C4-2B (cell line): ENCODE measurements around the gene FREM1.

Experiments used
- ZFX ChIP-seq: fragments of 450-650 bp; IDR thresholded peaks from 2 replicates; pipeline ENCODE4 v1.6.1; 2017
- TF ChIP-seq, protein P1 (sequence below): fragments of 450-650 bp; conservative IDR thresholded peaks from 2 replicates; pipeline ENCODE4 v1.5.1; 2017; ENCODE audit warnings: mild to moderate bottlenecking

DNA sequence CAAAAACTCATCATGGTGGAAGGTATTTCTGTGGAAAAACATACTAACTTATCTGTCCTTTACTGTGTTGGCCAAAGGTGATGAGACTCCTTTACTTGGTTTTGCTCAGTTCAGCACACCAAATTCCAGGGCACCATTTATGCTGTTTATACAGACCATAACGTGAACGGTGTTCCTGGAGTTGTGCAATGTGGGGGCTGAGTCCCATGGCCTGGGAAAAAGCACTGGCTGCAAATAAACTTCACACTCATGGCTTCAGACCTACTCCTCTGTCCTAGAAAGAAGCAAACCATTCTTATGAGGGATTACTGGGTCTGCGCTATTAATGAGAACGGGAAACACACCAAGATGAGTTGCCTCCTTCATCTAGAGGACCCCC lies 10.4 kb downstream of the FREM1 start:
- TF ChIP-seq, protein P1, sequence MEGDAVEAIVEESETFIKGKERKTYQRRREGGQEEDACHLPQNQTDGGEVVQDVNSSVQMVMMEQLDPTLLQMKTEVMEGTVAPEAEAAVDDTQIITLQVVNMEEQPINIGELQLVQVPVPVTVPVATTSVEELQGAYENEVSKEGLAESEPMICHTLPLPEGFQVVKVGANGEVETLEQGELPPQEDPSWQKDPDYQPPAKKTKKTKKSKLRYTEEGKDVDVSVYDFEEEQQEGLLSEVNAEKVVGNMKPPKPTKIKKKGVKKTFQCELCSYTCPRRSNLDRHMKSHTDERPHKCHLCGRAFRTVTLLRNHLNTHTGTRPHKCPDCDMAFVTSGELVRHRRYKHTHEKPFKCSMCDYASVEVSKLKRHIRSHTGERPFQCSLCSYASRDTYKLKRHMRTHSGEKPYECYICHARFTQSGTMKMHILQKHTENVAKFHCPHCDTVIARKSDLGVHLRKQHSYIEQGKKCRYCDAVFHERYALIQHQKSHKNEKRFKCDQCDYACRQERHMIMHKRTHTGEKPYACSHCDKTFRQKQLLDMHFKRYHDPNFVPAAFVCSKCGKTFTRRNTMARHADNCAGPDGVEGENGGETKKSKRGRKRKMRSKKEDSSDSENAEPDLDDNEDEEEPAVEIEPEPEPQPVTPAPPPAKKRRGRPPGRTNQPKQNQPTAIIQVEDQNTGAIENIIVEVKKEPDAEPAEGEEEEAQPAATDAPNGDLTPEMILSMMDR = no peak
- no peak for TF ChIP-seq ZFX
